8988T (cell line): ENCODE measurements around the gene PGBD1.

ENCODE experiments used
- DNase-seq: peaks from one replicate; pipeline ENCODE4 v3.0.0; 2011

Gene PGBD1

DNA sequence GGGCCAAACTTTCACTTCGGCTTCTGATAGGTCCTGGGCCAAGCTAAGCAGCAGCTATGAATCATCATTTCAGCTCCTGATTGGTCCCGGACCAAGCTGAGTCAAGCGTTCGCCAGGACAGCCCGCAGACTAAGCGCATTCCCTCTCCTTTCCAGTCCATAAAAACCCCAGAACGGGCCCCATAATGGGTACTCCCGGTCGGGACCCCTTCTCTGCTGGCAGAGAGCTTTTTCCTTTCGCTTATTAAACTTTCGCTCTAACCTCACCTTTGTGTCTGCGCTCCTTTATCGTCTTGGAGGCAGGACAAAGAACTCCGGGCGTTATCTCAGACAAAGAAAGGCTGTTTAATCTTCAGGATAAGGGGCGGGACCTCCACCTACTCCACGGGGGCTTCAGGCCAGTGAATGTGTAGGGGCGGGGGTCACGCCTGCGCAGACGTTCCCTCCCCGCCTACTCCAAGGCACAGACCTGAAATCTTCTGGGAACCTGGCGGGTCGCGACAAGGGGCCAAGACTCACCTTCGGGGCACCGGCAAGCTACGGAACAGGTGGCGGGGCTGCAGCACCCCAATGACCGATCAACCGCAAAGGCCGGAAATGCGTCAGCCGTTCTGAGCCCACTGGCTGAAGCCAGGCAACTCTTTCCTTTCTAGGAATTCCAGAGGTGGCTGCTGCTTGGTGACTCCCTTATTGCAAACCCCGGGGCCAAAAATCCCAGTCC is 54.4 kb downstream of the PGBD1 start, which contains the start of gene ZSCAN31:
Gene ZSCAN31, minus strand, starts transcription at position 585 of the 720 bp plus-strand sequence. CDS start 6,465 bp downstream, outside the sequence.
- peak; percentile 54 for DNase-seq

DNA sequence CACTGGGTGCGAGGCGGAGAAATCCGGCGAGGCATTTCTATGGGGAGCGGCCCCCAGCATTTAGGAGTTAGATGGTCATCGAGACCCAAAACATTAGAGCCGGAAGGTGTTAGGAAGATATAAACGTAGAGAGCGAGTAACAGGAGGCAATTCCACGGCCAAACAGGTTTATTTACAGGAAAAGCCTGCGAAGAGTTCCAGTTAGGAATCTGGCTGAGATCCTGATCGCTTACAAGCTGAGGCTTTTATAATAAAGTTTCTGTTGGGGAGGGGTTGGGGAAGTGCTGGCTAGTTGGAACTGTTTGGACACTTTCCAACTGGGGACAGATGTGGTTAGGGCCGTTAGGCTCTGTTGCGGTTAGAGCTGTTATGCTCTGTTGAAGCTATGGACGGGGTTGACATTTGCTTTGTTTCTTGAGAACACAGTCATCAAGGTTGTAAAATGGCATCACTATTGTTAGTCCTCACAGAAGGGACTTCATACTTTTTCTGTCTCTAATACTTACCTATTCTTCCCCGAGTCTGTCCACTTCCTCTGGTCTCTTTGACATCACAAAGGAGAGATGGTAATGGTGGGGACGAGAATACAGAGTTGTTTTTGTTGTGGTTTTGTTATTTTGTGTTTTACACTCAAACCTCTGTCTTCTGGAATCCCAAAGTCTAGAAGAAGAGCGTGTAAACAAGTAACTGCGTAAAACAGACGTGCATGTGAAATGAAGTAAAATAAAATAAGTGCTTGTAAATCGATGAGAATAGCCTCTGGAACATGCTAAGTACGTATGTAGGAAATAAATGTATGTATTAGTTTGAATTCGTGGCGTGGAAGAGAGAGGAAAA is 55.1 kb downstream of the PGBD1 start:
- no peak for DNase-seq

DNA sequence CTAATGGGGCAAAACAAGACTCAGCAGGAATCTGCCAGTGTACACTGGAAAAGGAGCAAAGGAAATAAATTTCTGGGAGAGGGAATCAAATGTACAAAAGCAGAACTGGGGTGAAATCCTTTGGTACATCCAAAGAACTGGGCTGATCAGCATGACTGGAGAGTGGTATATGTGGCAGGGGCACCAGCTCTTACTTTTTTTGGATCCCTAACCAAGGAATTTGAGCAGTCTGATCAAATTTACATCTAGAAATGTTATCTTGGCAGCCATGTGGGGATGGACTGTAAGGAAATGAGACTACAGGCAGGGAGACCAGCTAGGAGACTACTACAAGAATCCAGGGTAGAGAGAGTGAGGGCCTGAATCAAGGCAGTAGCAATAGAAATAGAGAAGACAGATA is 55.7 kb downstream of the PGBD1 start:
- no peak for DNase-seq

DNA sequence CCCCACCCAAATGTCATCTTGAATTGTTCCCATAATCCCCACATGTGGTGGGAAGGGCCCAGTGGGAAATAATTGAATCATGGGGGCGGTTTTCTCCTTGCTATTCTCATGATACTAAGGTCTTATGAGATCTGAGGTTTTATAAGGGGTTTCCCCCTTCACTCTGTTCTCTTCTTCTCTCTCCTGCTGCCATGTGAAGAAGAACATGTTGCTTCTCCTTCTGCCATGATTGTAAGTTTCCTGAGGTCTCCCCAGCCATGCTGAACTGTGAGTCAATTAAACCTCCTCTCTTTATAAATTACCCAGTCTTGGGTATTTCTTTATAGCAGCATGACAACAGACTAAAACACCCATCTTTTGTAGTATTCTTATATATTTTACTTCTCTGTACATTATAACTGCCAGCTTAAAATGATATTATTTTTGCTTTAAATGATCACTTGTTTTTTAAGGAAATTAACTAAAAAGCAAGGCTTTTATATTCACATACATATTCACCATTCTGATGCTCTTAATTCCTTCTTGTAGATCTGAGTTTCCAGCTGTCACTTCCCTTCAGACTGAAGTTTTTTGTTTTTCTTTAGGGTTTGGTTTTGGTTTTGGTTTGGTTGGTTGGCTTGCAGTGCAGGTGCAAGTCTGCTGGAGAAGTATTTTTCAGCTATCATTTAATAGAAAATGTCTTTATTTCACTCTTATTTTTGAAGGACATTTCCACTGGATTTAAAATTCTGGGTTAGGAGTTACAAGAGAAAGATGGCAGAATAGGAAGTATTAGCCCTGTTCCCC is 59.1 kb downstream of the PGBD1 start:
- DNase-seq: no peak

DNA sequence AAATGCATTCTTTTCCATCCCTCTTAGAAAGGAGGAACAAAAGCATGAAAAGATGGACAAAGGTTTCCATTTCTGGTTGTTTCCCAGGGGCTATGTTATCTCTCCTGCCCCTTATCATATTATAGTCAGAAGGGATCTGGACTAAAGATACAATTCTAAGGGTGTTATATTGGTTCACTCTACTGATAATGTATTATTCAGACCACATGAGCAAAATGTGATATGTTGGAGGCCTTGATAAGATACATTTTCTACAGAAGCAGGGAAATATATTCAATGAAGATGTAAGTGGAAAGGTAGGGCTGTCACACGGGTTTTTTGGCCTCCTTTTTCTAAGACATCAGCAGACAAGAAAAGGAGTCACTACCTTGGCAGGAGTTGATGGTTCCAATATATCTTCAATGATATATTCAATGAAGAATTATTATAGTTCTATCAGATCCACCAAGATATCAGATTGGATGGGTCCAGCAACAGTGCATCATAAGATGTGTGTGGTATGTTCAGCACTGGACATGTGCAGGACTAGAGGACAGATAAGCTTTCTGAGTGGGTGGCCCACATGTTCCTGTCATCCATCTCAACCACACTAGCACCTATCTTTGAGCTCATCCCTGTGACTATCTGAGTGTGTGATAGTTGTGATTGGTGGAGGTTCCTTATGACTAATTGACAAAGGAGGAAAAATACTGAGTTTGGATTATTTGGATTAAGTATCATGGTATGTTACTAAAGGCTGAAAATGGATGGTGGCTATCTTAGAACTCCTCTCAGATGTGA is 62.7 kb downstream of the PGBD1 start:
- no peak for DNase-seq

DNA sequence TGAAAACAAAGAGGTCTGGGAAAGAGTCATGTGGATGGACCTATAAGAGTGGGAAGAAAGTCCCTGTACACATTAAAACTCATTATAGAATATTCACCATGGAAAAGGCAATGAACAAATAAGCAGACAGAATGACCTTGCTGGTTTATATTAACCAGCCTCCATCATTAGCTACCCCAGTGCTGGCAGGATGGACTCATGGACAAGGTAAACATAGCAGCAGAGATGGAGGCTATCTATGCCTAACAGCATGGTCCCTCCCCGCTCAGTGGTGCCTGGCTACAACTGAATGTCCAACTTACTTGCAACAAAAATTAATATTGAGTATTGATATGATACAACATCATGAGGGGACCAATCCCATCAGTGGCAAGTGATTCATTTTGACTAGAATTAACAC is 63.8 kb downstream of the PGBD1 start:
- DNase-seq: no peak

DNA sequence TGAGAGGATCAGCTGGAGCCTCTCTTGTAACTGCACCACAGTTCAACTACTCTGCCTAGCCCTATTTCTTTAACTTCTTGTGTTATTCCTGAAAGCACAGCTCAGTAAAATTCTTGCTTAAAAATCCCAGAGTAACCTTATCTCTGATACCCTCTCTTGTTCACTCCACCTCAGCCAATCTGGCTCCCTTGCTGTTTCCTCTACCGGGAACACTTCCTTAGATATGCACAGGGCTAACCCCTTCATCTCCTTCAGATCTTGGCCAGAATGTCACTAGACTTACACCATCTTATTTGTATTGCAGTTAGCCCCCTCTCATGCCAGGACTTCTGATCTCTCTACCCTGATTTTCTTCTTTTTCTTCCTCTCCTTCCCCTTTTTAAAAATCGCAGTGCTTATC is 65.7 kb downstream of the PGBD1 start:
- no peak for DNase-seq

DNA sequence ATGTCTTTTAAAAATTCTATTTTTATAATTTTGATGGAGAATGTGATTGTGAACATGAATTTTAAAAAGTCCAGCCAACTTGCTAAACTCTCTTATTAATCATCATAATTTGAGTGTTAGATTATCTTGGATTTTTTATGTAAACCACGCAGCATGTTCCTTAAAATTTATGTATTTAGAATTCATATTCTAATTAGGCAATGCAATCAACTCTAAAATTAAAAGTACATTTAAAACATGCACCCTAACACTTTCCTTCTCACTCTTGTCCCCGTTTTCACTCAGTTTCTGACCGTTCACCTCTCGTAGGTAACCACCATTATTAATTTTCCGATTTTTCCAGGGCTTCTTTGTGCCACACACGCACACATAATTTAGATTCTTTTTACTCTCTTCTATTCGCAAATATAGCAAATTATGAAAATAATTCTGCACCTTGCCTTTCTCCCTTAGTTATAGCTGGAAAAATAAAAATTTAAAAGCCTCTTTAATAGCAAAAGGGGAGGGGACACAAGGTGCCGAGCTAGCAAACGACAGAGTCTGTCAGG is 68.0 kb downstream of the PGBD1 start:
- no peak for DNase-seq

DNA sequence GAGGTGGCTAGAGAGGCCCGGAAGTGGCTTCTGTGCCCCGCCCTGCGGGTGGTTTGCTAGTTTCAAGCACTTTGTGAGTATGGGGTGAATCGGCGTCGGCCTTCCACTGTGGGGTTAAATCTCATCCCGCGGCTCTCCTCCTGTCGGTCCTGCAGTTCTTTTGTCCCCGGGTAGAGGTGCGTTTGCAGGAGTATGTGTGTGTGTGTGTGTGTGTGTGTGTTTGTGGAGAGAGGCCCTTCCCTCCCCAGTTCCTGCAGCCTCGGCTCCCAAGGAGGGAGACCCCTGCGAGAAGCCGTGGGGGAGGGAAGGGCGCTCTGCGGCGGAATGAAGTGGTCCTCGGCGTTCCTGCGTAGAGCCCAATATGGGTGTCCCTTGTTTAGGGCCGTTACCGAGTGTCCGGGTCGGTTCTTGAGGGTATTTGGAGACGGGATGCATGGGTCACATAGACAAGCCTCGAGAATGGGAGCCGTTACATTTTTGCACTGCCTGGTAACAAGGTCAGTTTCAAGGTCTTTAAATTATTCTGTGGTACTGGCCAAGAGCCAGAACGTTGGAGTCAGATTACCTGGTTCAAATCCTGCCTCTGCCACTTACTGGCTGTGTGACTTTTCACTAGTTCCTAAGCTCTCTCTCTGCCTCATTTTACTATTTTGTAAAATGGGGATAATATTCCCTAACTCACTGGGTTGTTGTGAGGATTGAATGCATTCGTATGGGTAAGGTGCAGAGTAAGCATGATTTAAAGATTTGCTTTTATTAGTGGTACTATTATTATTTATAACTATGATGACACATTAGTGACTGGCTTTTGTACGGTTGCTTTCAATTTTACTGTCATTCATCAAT is 68.7 kb downstream of the PGBD1 start, which contains the start of gene ZKSCAN3:
Gene ZKSCAN3, plus strand, starts transcription at position 56 of the 846 bp plus-strand sequence. CDS start 9,640 bp downstream, outside the sequence.
- peak; percentile 56 for DNase-seq

DNA sequence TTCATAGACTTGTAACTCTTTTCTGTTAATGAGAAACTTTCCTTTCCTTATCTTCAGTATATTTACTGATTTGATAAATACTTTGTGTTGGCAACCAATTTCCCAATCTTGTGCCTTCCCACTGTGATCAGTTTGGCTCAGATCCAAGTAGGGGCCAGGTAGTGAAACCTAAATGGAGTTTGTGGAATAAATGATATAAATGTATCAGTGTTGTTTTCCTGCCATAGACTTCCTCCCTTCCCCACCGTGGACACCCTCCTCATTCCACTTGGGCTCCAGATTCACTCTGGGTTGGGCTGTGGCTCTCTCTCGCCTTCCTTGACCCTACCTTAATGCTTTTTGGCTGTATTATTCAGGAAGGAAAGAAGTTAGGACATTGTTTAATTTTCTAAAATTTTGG is 69.7 kb downstream of the PGBD1 start:
- DNase-seq: no peak

DNA sequence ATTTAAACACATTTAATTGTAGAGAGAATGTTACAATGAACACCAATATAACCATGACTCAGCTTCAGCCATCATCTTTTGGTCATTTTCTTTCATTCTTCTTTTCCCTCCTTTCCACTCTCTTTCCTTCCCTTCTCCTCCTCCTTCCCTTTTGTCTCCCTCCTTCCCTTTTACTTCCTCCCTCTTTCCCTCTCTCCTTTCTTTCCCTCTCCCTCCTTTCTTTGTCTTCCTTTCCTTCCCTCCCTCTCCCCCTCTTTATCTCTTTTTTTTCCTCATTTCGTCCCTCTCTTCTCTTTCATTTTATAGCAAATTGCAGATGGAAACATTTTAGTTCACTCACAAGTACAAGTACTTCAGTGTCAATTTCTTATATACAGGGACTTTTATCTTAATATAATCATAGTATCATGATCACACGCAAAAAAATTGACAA is 70.1 kb downstream of the PGBD1 start:
- no peak for DNase-seq
